HepG2 (cell line): ENCODE measurements around the gene BRD8. TPM values are rescaled to one million over a fixed set of nuclear protein-coding genes. Genes with fewer than 3 reads are reported as not detected.

Experiments used
- CBX1 ChIP-seq: IDR thresholded peaks from one replicate; pipeline ENCODE4 v1.6.1; 2016; ENCODE audit warnings: antibody characterized with exemption, low read depth
- CENPX ChIP-seq: sonication (generic); formaldehyde crosslinking; IDR thresholded peaks from 2 replicates; pipeline ENCODE4 v1.9.0; 2021; ENCODE audit warnings: mild to moderate bottlenecking, missing genetic modification reagents, moderate library complexity
- CHCHD3 ChIP-seq: sonication (generic); formaldehyde crosslinking; IDR thresholded peaks from 2 replicates; pipeline ENCODE4 v1.8.0; 2022; ENCODE audit warnings: mild to moderate bottlenecking, missing genetic modification reagents, moderate library complexity
- DPF2 ChIP-seq: sonication (generic); formaldehyde crosslinking; IDR thresholded peaks from 2 replicates; pipeline ENCODE4 v1.4.0; 2020; ENCODE audit warnings: mild to moderate bottlenecking, low read depth, missing genetic modification reagents, borderline replicate concordance
- ELF3 ChIP-seq: IDR thresholded peaks from 2 replicates; pipeline ENCODE4 v1.6.1; 2016; ENCODE audit warnings: missing genetic modification reagents, missing compliant biosample characterization
- EZH2 ChIP-seq: conservative IDR thresholded peaks from 2 replicates; pipeline ENCODE4 v1.6.1; 2012; ENCODE audit warnings: mild to moderate bottlenecking, low read depth, low read length, moderate library complexity
- FOXA1 ChIP-seq, 2 experiments: fragments of 450-650 bp in 1 of 2; sonication (generic) in 1 of 2; formaldehyde crosslinking in 1 of 2; IDR thresholded peaks; 2 replicates each; pipeline versions ENCODE4 v1.4.0 to v1.6.1; 2016 to 2020; ENCODE audit warnings: missing genetic modification reagents in 1 of 2
- FOXP1 ChIP-seq, 2 experiments: fragments of 450-650 bp in 1 of 2; IDR thresholded peaks; 2 replicates each; pipeline ENCODE4 v1.6.1; 2017 to 2018; ENCODE audit warnings: antibody characterized with exemption in 1 of 2
- GABPB1 ChIP-seq: IDR thresholded peaks from 2 replicates; pipeline ENCODE4 v1.6.1; 2016; ENCODE audit warnings: mild to moderate bottlenecking, missing genetic modification reagents, moderate library complexity, missing compliant biosample characterization
- GATA4 ChIP-seq: sonication (generic); IDR thresholded peaks from 2 replicates; pipeline ENCODE4 v1.6.1; 2016; ENCODE audit warnings: antibody characterized with exemption, low read depth, borderline replicate concordance
- HMG20A ChIP-seq: IDR thresholded peaks from 2 replicates; pipeline ENCODE4 v1.6.1; 2016; ENCODE audit warnings: borderline replicate concordance
- HOXA5 ChIP-seq: sonication (generic); formaldehyde crosslinking; IDR thresholded peaks from 2 replicates; pipeline ENCODE4 v1.4.0; 2020; ENCODE audit warnings: missing genetic modification reagents
- MED1 ChIP-seq: sonication (generic); formaldehyde crosslinking; IDR thresholded peaks from 2 replicates; pipeline ENCODE4 v1.4.0; 2020; ENCODE audit warnings: missing genetic modification reagents
- NFKBIZ ChIP-seq: IDR thresholded peaks from 2 replicates; pipeline ENCODE4 v1.6.1; 2018; ENCODE audit warnings: missing genetic modification reagents, missing compliant biosample characterization
- NR2F1 ChIP-seq, 2 experiments: fragments of 450-650 bp in 1 of 2; formaldehyde crosslinking in 1 of 2; IDR thresholded peaks; 2 replicates each; pipeline versions ENCODE4 v1.5.0 to v1.6.1; 2016 to 2020; ENCODE audit warnings: mild to moderate bottlenecking in 1 of 2, missing compliant biosample characterization in 1 of 2, missing genetic modification reagents in 1 of 2, moderate library complexity in 1 of 2
- NR2F2 ChIP-seq: IDR thresholded peaks from 2 replicates; pipeline ENCODE4 v1.6.1; 2012; ENCODE audit warnings: low read depth, inconsistent platforms, borderline replicate concordance
- TBL1XR1 ChIP-seq: fragments of 150-350 bp; IDR thresholded peaks from 2 replicates; pipeline ENCODE4 v1.6.1; 2014; ENCODE audit warnings: borderline replicate concordance, low read length; ENCODE audit not compliant: partially characterized antibody
- ZKSCAN1 ChIP-seq: fragments of 150-350 bp; IDR thresholded peaks from 2 replicates; pipeline ENCODE4 v1.6.1; 2014; ENCODE audit warnings: low read length
- ZNF10 ChIP-seq: sonication (generic); formaldehyde crosslinking; IDR thresholded peaks from 2 replicates; pipeline ENCODE4 v1.4.0; 2020; ENCODE audit warnings: mild to moderate bottlenecking, low read depth, missing genetic modification reagents, borderline replicate concordance
- ZNF143 ChIP-seq: sonication (generic); formaldehyde crosslinking; IDR thresholded peaks from 2 replicates; pipeline ENCODE4 v1.4.0; 2020; ENCODE audit warnings: missing genetic modification reagents
- ZNF224 ChIP-seq: sonication (generic); formaldehyde crosslinking; IDR thresholded peaks from 2 replicates; pipeline ENCODE4 v1.5.0; 2020; ENCODE audit warnings: mild to moderate bottlenecking, missing genetic modification reagents
- ZNF292 ChIP-seq: sonication (generic); formaldehyde crosslinking; IDR thresholded peaks from 2 replicates; pipeline ENCODE4 v1.8.1; 2022; ENCODE audit warnings: mild to moderate bottlenecking, low read depth, missing genetic modification reagents, borderline replicate concordance
- ZNF337 ChIP-seq: sonication (generic); formaldehyde crosslinking; IDR thresholded peaks from 2 replicates; pipeline ENCODE4 v1.5.1; 2020; ENCODE audit warnings: missing genetic modification reagents, low read depth, mild to moderate bottlenecking, borderline replicate concordance
- ZNF552 ChIP-seq: sonication (generic); formaldehyde crosslinking; IDR thresholded peaks from 2 replicates; pipeline ENCODE4 v1.9.0; 2022; ENCODE audit warnings: missing genetic modification reagents, mild to moderate bottlenecking, borderline replicate concordance
- ZNF772 ChIP-seq: sonication (generic); formaldehyde crosslinking; IDR thresholded peaks from 2 replicates; pipeline ENCODE4 v1.5.0; 2020; ENCODE audit warnings: mild to moderate bottlenecking, missing genetic modification reagents
- ZNF781 ChIP-seq: sonication (generic); formaldehyde crosslinking; IDR thresholded peaks from 2 replicates; pipeline ENCODE4 v1.5.1; 2020; ENCODE audit warnings: borderline replicate concordance, mild to moderate bottlenecking, missing genetic modification reagents; ENCODE audit errors: not compliant biosample characterization
- ZSCAN20 ChIP-seq: sonication (generic); formaldehyde crosslinking; IDR thresholded peaks from 2 replicates; pipeline ENCODE4 v1.4.0; 2020; ENCODE audit warnings: missing genetic modification reagents, mild to moderate bottlenecking, borderline replicate concordance
- polyA plus RNA-seq, 8 experiments: library from polyadenylated mRNA; depleted of rRNA in 3 of 8; stranded (reverse) in 7 of 8; unstranded in 1 of 8; fragments of >200 nt; fragmentation: Illumina TruSeq in 4 of 8; extraction: Trizol in 4 of 8; gene quantifications; 2 replicates each; pipeline versions ENCODE4 v1.2.1 to v1.2.3, GENCODE V29; 2011 to 2016; ENCODE audit warnings: low read depth in 4 of 8, missing spikeins in 1 of 8, mixed read lengths in 1 of 8; ENCODE audit not compliant: insufficient read depth in 1 of 8
- total RNA-seq, 5 experiments: library from RNA; depleted of rRNA; stranded (reverse); fragments of >200 nt; fragmentation: Illumina TruSeq; extraction: Trizol; gene quantifications; 2 replicates each; pipeline ENCODE4 v1.2.3, GENCODE V29; 2016; ENCODE audit warnings: low read depth in 1 of 5
- TF ChIP-seq, protein P1 (sequence below): sonication (generic); formaldehyde crosslinking; IDR thresholded peaks from 2 replicates; pipeline ENCODE4 v1.4.0; 2020; ENCODE audit warnings: mild to moderate bottlenecking, missing genetic modification reagents
- TF ChIP-seq, protein P2 (sequence below): sonication (generic); formaldehyde crosslinking; IDR thresholded peaks from 2 replicates; pipeline ENCODE4 v1.4.0; 2020; ENCODE audit warnings: missing genetic modification reagents

BRD8 gene
- total and polyA plus RNA-seq, 2 of the 13 experiments (the other 11 are each of a cell fraction or from before 2014, with no cell fraction given) = 62.5 to 71.1 TPM

DNA sequence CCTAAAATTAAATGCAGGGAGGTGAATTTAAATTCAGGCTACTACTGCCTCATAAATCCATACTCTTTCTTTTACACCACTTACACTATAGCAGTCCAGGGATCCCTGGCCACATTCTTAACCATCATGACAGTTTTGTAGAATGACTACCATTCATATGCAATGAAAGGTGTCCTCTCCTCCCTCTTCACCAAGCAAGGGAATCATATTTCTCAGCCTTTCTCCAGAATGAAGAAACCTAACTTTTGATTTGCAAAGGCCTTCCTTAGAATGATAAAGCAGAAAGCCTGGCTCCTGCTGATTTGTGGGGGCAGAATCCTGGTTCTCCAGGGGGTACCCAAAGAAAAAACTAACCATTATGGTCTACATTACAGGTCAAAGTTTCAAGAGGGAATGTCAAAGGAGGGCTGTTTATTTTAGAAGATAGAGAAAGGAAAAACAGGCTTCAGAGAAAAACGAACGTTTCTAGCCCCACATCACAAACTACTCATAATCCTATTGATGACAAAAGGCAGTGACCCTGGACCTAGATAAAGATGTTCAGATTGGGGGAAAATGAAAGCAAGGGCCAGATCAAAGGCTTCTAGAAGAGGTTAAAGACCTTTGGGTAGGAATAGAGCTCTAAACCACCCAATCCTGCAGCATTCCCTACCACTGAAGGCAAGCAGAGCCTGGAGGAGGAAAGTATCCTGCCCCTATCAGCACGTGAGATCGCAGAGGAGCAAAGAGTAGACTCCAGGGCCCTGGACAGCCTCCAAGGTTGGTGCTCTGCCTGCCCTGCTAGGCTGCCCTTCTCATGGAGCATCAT lies 83.1 kb downstream of the BRD8 start (continued):
- TF ChIP-seq EZH2 (no peak), FOXA1 (IDR thresholded peaks at IDR 0.05) (no peak), FOXA1 (CRISPR knock-in tag; IDR thresholded peaks at IDR 0.05) (peak; percentile 50; the same call in 1 of the 2 replicates), ZNF10 (no peak), ZNF224 (no peak), ZNF552 (CRISPR knock-in tag) (no peak), ELF3 (no peak), MED1 (CRISPR knock-in tag) (peak; percentile 56; the same call in 1 of the 2 replicates), CHCHD3 (CRISPR knock-in tag) (no peak), HMG20A (CRISPR knock-in tag) (peak; percentile 52; the same call in 1 of the 2 replicates), GATA4 (peak; percentile 69), NR2F1 (CRISPR knock-in tag; IDR thresholded peaks at IDR 0.05) (peak; percentile 51 to 65; a peak in 3 of 4 replicates), GABPB1 (no peak), DPF2 (CRISPR knock-in tag) (no peak), NFKBIZ (CRISPR knock-in tag) (no peak), NR2F2 (peak; percentile 95), ZKSCAN1 (no peak), ZNF143 (CRISPR knock-in tag) (no peak), HOXA5 (CRISPR knock-in tag) (peak; percentile 39; the same call in 1 of the 2 replicates), TBL1XR1 (no peak), ZNF292 (CRISPR knock-in tag) (no peak), FOXP1 (IDR thresholded peaks at IDR 0.05) (no peak), FOXP1 (CRISPR knock-in tag; IDR thresholded peaks at IDR 0.05) (peak; percentile 51; the same call in 1 of the 2 replicates), ZNF337 (CRISPR knock-in tag) (no peak), ZSCAN20 (CRISPR knock-in tag) (no peak), ZNF772 (CRISPR knock-in tag) (no peak), CBX1 (no peak), ZNF781 (no peak), CENPX (CRISPR knock-in tag) (no peak)
- TF ChIP-seq, protein P1, sequence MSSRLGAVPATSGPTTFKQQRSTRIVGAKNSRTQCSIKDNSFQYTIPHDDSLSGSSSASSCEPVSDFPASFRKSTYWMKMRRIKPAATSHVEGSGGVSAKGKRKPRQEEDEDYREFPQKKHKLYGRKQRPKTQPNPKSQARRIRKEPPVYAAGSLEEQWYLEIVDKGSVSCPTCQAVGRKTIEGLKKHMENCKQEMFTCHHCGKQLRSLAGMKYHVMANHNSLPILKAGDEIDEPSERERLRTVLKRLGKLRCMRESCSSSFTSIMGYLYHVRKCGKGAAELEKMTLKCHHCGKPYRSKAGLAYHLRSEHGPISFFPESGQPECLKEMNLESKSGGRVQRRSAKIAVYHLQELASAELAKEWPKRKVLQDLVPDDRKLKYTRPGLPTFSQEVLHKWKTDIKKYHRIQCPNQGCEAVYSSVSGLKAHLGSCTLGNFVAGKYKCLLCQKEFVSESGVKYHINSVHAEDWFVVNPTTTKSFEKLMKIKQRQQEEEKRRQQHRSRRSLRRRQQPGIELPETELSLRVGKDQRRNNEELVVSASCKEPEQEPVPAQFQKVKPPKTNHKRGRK (CRISPR knock-in tag) = no peak
- TF ChIP-seq, protein P2, sequence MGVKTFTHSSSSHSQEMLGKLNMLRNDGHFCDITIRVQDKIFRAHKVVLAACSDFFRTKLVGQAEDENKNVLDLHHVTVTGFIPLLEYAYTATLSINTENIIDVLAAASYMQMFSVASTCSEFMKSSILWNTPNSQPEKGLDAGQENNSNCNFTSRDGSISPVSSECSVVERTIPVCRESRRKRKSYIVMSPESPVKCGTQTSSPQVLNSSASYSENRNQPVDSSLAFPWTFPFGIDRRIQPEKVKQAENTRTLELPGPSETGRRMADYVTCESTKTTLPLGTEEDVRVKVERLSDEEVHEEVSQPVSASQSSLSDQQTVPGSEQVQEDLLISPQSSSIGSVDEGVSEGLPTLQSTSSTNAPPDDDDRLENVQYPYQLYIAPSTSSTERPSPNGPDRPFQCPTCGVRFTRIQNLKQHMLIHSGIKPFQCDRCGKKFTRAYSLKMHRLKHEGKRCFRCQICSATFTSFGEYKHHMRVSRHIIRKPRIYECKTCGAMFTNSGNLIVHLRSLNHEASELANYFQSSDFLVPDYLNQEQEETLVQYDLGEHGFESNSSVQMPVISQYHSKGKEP (CRISPR knock-in tag) = no peak
